COLO829 (cell line): Measurements from ENCODE around the gene CD59.
"Not testable (repeated sequence)": the region's sequence is repeated elsewhere in the genome, so short reads cannot be mapped to it uniquely, and the experiment has no call there.

Source experiments
- DNase-seq: peaks from one replicate; pipeline ENCODE4 v3.0.0; 2012; ENCODE audit warnings: low spot score

The CD59 gene

DNA sequence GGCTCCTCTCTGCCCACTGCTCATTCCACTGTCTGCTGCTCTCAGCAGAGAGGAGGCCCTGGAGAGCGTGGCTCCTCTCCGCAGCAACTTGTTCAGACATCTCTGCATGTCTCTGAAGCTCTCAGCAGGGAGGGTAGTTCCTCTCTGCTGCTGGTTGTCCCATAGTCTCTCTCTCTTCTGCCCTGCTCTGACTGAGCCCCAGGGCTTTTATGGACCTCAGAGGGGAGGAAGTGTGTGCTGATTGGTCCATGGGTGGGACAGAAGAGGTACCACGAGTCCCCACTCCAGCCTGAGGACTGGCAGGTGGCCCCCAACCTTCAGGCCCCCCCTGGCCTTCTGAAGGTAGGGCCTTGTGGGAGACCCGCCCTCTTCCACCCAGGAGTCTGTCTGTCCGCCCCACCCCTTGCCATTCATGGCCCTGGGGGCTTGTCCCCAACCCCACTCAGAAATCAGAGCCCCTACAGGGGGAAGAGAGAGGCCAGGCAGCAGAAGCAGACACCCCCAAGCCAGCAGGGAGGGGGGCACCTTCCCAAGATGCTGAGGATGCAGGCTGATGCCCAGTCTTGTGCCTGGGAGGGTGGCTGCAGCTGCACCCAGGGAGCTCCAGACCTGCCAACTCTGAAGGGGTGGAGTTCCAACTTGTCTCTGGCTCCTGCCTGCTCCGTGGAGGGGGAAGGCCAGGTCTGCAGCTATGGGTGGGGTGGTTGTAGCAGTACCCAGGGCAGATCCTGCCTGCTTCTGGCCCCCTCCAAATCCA lies 70.7 kb downstream of the CD59 start:
- DNase-seq, result no peak

DNA sequence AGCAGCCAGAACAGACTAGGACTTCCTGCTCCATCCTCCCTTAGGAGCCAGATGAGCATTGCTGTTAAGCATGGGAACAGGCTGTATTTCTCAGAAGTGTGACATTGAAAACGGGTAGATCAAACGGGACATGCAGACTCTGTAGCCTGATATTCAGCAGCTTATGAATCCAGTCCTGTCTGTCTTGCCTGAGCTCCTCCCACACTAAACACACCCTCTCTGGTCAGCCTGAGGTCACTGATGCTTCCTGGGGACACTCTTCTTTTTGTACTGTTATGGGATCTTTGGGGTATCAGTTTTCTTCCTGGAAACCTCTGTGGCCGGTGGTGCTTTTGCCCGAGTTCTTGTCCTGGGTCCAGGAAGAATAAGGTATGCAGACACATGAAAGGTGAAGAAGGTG lies 71.4 kb downstream of the CD59 start:
- DNase-seq, result no peak

DNA sequence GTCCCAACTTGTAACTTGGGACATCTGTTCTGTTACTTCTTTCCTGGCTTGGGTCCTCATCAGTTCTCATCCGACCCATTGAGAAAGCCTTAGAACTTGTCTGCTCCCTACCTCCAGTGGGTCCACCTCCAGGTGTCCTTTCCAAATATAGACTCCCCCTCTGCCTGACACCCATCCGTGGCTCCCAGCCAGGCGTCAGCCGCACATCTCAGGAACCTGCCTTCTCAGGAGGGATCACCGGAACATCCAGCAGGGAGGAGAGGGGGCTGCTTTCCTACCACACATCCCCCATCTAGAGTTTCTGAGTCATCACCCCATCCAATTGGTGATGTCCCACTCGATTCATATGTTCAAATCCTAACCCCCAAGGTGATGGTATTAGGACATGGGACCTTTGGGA lies 72.1 kb downstream of the CD59 start:
- DNase-seq, result no peak

DNA sequence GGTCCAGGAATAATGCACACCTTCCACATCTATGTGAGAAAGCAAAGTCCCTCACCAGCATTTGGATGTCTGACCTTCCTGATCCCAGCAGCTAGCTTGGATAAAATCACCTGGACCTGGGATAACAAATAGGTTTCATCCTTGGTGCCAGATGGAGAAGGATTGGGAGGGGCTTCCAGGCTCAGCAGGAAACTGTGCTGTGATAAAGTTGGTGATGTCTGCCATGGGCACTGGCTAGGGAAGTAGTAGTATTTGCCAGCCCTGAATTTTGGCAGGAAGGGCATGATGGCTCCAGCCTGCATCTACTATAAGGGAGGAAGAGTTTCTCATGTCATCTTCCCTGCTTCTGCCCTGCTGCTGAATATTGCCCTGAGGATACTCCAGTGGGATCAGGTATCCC lies 73.1 kb downstream of the CD59 start:
- DNase-seq, result no peak

DNA sequence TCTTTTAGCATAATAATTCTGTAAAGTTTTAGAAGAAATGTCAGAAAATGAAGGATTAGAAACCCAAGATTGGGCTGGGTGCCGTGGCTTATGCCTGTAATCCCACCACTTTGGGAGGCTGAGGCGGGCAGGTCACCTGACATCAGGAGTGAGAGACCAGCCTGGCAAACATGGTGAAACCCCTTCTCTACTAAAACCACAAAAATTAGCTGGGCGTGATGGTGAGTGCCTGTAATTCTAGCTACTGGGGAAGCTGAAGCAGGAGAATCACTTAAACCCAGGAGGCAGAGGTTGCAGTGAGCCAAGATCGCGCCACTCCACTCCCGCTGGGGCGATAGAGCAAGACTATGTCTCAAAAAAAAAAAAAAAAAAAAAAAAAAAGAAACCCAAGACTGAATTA lies 74.7 kb downstream of the CD59 start:
- not testable (repeated sequence) for DNase-seq

DNA sequence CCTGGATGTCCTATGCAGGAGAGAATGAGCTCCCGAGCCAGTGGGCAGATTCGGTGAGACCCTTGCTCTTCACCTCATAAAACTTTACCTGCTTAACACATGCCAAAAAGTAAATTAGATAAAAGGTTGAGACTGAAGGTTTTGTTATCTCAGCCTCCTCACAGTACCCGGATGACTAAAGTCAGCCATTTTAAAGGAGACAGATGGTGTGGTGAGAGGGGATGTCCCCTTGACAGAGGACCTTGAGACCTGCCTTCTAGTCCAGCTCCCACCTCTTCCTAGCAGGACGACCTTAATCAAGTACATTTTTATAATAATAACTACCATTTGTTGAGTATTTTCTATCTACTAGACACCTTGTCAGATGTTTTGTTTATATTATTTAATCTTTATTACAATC lies 75.3 kb downstream of the CD59 start:
- DNase-seq, result no peak

DNA sequence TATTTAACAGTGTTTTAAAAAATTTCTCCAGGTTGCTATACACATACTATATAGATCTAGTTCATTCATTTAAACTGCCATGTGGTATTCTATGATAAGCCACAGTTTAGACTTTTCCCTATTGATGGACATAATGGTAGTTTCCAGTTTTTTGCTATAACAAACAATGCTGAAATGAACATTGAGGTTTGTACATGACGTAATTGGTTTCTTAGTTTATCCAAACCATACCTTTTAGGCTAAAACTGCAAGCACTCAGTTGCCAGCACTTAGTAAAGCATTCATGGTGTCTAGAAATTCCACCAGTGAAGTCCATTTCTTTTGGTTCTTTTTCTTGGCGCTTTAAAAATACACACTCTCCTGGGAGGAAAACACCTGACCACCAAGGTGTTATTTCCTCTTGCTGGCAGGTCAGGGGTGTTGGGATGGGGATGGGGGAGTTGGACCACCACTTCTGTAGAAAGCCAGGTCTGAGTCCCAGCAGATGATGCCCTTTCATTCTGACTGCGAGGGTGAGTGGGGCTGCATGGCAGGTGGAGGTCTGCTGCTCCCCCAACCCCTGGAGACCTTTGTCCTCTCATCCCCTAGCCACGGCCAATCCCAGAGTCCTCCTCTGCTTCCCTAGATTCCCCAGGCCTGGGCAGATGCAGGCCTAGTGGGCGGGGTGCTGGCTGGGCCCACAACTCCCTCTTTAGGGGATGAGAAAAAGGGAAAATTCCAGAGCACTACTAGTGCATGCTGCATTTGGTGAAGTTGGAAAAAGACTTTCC lies 76.7 kb downstream of the CD59 start:
- DNase-seq, result no peak

DNA sequence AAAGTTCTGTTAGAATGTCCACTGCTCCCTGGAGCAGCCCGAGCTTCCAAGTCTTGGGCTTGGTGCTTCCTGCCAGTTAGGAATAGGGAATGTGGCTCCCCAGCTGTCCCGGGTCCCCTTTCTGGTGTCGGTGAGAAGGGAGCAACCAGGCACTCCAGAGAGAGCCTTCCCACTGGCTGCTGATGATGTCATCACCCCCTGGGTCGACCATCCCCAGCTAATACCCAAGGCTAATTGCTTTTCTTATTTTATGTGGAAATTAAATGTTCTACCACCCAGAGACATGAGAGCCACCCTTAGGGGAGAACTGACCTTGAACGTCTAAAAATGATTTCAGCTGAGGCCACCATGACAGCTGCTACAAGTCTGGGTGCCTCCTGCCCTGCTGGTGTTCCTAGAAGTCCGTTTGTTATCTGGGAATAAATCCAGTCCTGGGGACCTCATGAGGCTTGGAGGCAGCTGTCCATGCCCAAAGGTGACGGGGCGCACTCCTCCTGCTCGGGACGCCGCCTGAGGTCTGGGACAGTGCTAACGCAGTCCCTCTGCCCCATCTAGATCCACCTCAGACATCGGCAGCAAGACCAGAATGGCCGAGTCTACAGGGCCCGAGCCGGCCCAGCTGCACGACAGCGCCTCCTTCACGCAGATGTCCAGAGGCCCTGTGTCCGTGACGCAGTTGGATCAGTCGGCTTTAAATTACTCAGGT lies 77.9 kb downstream of the CD59 start:
- DNase-seq, result no peak

DNA sequence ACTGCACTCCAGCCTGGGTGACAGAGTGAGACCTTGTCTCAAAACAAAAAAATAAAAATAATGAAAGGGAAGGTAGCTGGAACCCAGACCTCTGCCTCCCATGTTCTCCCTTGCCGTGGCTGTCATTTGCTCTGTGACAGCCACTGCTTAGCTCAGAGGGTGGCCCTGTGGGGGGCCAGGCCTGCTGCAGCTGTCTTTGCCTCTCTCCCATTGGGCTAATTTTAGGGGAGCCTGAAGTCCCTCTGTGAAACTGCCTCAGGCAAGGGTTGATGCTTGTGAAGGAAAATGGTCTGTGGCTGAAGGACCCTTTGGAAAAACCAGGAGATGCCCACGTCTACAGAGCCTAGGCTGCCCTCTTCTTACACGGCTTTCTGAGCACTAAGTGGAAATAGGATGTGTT lies 78.5 kb downstream of the CD59 start:
- DNase-seq, result no peak

DNA sequence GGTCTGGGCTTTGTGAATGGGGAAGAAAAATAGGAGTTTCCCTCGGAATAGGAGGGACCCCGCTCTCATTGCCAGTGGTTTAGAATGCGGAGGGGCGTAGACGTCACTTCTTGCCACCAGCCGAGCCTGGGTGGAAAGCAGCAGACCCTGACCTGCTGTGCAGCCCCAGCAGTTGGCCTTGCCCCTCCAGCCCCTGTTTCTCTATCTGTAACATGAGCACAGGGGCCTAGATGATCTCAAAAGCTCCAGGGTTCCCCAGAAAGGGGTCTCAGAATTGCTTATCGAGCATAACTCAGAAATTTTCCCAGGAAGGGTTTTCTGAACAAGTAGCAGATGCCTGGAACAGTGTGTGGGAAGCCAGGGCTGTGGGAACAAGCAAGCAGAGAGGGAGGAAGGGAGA lies 79.5 kb downstream of the CD59 start:
- DNase-seq, result no peak

DNA sequence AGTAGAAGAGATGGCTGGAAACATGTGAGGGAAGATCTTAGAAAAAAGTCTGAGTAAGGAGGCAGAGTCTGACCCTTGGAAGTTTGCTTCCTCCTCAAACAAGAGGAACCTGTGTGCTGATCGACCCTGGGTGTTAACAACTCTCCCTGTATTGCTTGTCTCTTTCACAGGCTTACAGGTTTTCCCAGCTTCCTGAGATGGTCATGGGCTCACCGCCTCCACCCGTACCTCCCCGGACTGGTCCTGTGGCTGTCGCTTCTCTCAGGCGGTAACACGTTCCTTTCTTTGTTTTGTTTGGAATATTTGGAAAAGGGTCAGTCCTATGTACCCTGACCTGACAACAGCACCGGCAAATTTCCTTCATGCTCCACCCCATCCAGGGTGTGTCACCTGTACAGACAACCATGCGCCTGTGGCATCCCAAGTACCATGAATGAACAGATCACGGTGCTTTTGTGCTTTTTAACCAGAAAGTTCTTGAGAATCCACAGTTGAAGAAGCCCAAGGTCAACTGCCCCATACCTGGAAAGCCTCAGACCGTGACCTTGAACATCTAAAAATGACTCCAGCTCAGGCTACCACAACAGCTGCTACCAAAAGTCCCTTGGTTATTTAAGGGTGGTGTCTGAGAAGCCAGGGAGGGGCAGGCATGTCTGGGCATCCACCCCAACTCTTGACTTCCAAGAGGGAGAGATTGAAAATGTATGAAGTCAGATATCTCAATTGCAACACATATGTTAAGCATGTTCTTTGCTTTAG lies 80.2 kb downstream of the CD59 start:
- DNase-seq, result no peak

DNA sequence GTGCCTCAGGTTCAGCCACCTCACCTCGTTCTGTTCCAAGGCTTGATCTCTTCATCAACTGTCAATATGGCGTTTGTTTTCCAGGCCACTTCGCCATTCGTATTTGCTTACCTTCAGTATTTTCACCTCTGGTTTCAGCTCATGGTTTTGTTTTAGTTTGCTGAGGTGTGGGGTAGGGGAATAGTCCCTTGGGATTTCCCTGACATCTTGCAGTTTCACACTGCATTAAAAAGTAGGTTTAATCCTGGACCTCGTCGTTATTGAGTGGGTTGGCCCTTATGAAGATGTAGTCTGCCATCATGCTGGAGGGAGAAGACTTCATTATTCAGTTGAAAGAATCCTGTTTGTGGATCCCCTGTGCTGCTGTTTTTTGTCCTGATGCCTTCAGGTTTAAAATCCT lies 81.6 kb downstream of the CD59 start:
- no peak for DNase-seq
